K562 (cell line): ENCODE results near the gene SHROOM3. TPM values are rescaled to one million over a fixed set of nuclear protein-coding genes. Genes with fewer than 3 reads are reported as not detected.

Experiments used
- ATAC-seq: fragments of 200-7000 bp; cut with Tn5 transposase; 3 replicates; pipeline ENCODE4 v1.9.1; 2020; ENCODE audit warnings: moderate library complexity
- BruUV-seq: library from RNA; stranded (reverse); fragments of 400-500 nt; replicated peaks from 2 replicates; lab custom pipeline; 2021; lab: Mats Ljungman, UMichigan
- CTCF ChIA-PET: fragments of 300-600 bp; formaldehyde crosslinking; extraction: SDS; loops from one replicate; lab custom pipeline; 2021; ENCODE audit warnings: low intra/inter-chr PET ratio; lab: Yijun Ruan, JAX
- POLR2A ChIA-PET: fragments of 300-600, 350-650 bp; sonication (Branson Sonifier 250); formaldehyde crosslinking; extraction: SDS; loops from one replicate; lab custom pipeline; 2021; ENCODE audit warnings: antibody characterized with exemption, inconsistent platforms; lab: Yijun Ruan, JAX
- DNase-seq, 4 experiments: peaks; one replicate each; pipeline versions ENCODE4 v3.0.0 to v3.0.0-alpha.2; 2011 to 2018; ENCODE audit warnings: low spot score in 3 of 4, mixed read lengths in 3 of 4; ENCODE audit errors: extremely low read depth in 1 of 4
- FAIRE-seq: peaks from 2 replicates; lab custom pipeline; 2011; peaks lifted over from hg19 to GRCh38; lab: Jason Lieb, UNC
- H2AFZ ChIP-seq: 2 replicates; pipeline ENCODE4 v1.6.0; 2011; ENCODE audit warnings: low read depth, low read length, control low read depth, inconsistent platforms
- H3K27ac ChIP-seq: fragments of 200-600 bp; 3 replicates; pipeline ENCODE4 v1.8.0; 2011; ENCODE audit warnings: low read depth, mild to moderate bottlenecking, control low read depth, inconsistent platforms, low read length, moderate library complexity, mixed read lengths; ENCODE audit errors: extremely low read depth
- H3K27me3 ChIP-seq, 2 experiments: fragments of 300-600 bp in 1 of 2; 2 replicates in 1 of 2; 3 replicates in 1 of 2; pipeline versions ENCODE4 v1.6.0 to v1.8.0; 2011; ENCODE audit warnings: inconsistent platforms in 2 of 2, low read length in 2 of 2, mild to moderate bottlenecking in 1 of 2, mixed read lengths in 1 of 2, moderate library complexity in 1 of 2; ENCODE audit not compliant: control insufficient read depth in 2 of 2, insufficient read depth in 2 of 2
- H3K36me3 ChIP-seq: fragments of 300-600 bp; 3 replicates; pipeline ENCODE4 v1.8.0; 2011; ENCODE audit warnings: mild to moderate bottlenecking, low read length, inconsistent platforms; ENCODE audit not compliant: control insufficient read depth, insufficient read depth
- H3K4me1 ChIP-seq, 2 experiments: fragments of 200-600 bp in 1 of 2; replicated peaks in 1 of 2; 2 replicates in 1 of 2; 3 replicates in 1 of 2; pipeline versions ENCODE4 v1.5.1 to v1.8.0; 2011; ENCODE audit warnings: inconsistent platforms in 2 of 2, low read length in 2 of 2, mild to moderate bottlenecking in 1 of 2, mixed read lengths in 1 of 2, moderate library complexity in 1 of 2; ENCODE audit not compliant: control insufficient read depth in 2 of 2, insufficient read depth in 2 of 2
- H3K4me2 ChIP-seq: 2 replicates; pipeline ENCODE4 v1.6.1; 2011; ENCODE audit warnings: low read length, control low read depth, inconsistent platforms, mixed read lengths; ENCODE audit not compliant: insufficient read depth
- H3K4me3 ChIP-seq: fragments of 200-600 bp; sonication (generic), shearing (Covaris generic); 2 replicates; pipeline ENCODE4 v1.5.1; 2016; ENCODE audit warnings: control low read depth, inconsistent platforms
- H3K79me2 ChIP-seq: fragments of 200-600 bp; 3 replicates; pipeline ENCODE4 v1.8.0; 2011; ENCODE audit warnings: low read length, inconsistent platforms; ENCODE audit not compliant: control insufficient read depth, insufficient read depth
- H3K9ac ChIP-seq, 2 experiments: 2 replicates each; pipeline versions ENCODE4 v1.6.0 to v1.6.1; 2011; ENCODE audit warnings: low read depth in 2 of 2, low read length in 2 of 2, control low read depth in 1 of 2, inconsistent platforms in 1 of 2, mild to moderate bottlenecking in 1 of 2, mixed read lengths in 1 of 2; ENCODE audit not compliant: insufficient read depth in 1 of 2
- H3K9me1 ChIP-seq: one replicate; pipeline ENCODE4 v1.6.0; 2011; ENCODE audit warnings: inconsistent platforms, mild to moderate bottlenecking, low read length, moderate library complexity; ENCODE audit not compliant: control insufficient read depth, insufficient read depth
- H3K9me3 ChIP-seq: replicated peaks from 2 replicates; pipeline ENCODE4 v1.5.1; 2011; ENCODE audit warnings: low read depth, low read length, inconsistent platforms; ENCODE audit not compliant: control insufficient read depth, insufficient read depth
- H4K20me1 ChIP-seq: replicated peaks from 2 replicates; pipeline ENCODE4 v1.6.1; 2011; ENCODE audit warnings: low read length, inconsistent platforms, mixed read lengths; ENCODE audit not compliant: control insufficient read depth, insufficient read depth
- CREB5 ChIP-seq: fragments of 250-450 bp; sonication (Bioruptor Pico); IDR thresholded peaks from 2 replicates; pipeline ENCODE4 v1.5.0; 2020; ENCODE audit warnings: mild to moderate bottlenecking
- NR4A1 ChIP-seq, 2 experiments: fragments of 250-450 bp in 1 of 2; fragments of 450-650 bp in 1 of 2; sonication (Bioruptor Pico) in 1 of 2; IDR thresholded peaks; 2 replicates each; pipeline versions ENCODE4 v1.4.0 to v1.6.1; 2016 to 2020; ENCODE audit warnings: mild to moderate bottlenecking in 2 of 2, missing compliant biosample characterization in 1 of 2, missing genetic modification characterization in 1 of 2, moderate library complexity in 1 of 2
- PKNOX1 ChIP-seq: fragments of 450-650 bp; IDR thresholded peaks from 2 replicates; pipeline ENCODE4 v1.6.1; 2016
- RBM17 ChIP-seq: fragments of 200-400 bp; formaldehyde crosslinking; IDR thresholded peaks from 2 replicates; pipeline ENCODE4 v1.6.1; 2017; ENCODE audit warnings: low read depth, mild to moderate bottlenecking, low read length, borderline replicate concordance
- RHOXF2B ChIP-seq: fragments of 250-450 bp; sonication (Bioruptor Pico); conservative IDR thresholded peaks from 2 replicates; pipeline ENCODE4 v1.5.1; 2021
- SAFB ChIP-seq: fragments of 200-400 bp; formaldehyde crosslinking; IDR thresholded peaks from 2 replicates; pipeline ENCODE4 v1.6.1; 2017; ENCODE audit warnings: low read depth, low read length, borderline replicate concordance
- SREBF1 ChIP-seq: fragments of 150-350 bp; IDR thresholded peaks from 2 replicates; pipeline ENCODE4 v1.6.1; 2014; ENCODE audit warnings: antibody characterized with exemption, low read depth, low read length, borderline replicate concordance
- TRIM25 ChIP-seq: fragments of 450-650 bp; IDR thresholded peaks from 2 replicates; pipeline ENCODE4 v1.7.0; 2016; ENCODE audit warnings: borderline replicate concordance
- ZFP91 ChIP-seq: sonication (generic); formaldehyde crosslinking; IDR thresholded peaks from 2 replicates; pipeline ENCODE4 v1.8.0; 2022; ENCODE audit warnings: mild to moderate bottlenecking, missing genetic modification reagents
- ZNF253 ChIP-seq: fragments of 250-450 bp; sonication (Bioruptor Pico); conservative IDR thresholded peaks from 2 replicates; pipeline ENCODE4 v1.6.1; 2021; ENCODE audit warnings: mild to moderate bottlenecking
- ZNF354B ChIP-seq: fragments of 250-450 bp; sonication (Bioruptor Pico); IDR thresholded peaks from 2 replicates; pipeline ENCODE4 v1.4.0; 2020
- ZNF583 ChIP-seq: fragments of 250-450 bp; sonication (Bioruptor Pico); IDR thresholded peaks from 2 replicates; pipeline ENCODE4 v1.4.0; 2020
- ZNF766 ChIP-seq: fragments of 200-800 bp; sonication (Bioruptor generic); conservative IDR thresholded peaks from 2 replicates; pipeline ENCODE4 v1.6.1; 2016; ENCODE audit warnings: missing genetic modification characterization, missing compliant biosample characterization
- ZNF780A ChIP-seq: fragments of 250-450 bp; sonication (Bioruptor Pico); IDR thresholded peaks from 2 replicates; pipeline ENCODE4 v1.5.0; 2021; ENCODE audit warnings: mild to moderate bottlenecking
- ZNF79 ChIP-seq: fragments of 250-450 bp; sonication (Bioruptor Pico); IDR thresholded peaks from 2 replicates; pipeline ENCODE4 v1.4.0; 2020; ENCODE audit warnings: low read depth, mild to moderate bottlenecking, moderate library complexity
- WGBS: fragments of 100-300 bp; shearing (Covaris generic); methylation state at CpG from one replicate; pipeline ENCODE4 v1.1.6; 2016; ENCODE audit warnings: low coverage, mixed read lengths; ENCODE audit not compliant: insufficient coverage; ENCODE audit errors: missing lambda C conversion rate; 5-methylcytosine and 5-hydroxymethylcytosine counted together
- in situ Hi-C: fragments of 300-500 bp; cut with MboI; formaldehyde crosslinking; loops from 4 replicates; pipeline ENCODE4 v1.15.0; 2018; ENCODE audit warnings: inconsistent platforms, mixed read lengths
- intact Hi-C: fragments of 100-400 bp; cut with micrococcal nuclease; formaldehyde crosslinking; loops from 2 replicates; pipeline ENCODE4 v1.14.2; 2022
- polyA plus RNA-seq, 8 experiments: library from polyadenylated mRNA; depleted of rRNA in 4 of 8; stranded (reverse) in 5 of 8; unstranded in 3 of 8; fragments of >200 nt; fragmentation: Nextera tagmentation in 2 of 8; fragmentation: Illumina TruSeq in 1 of 8; extraction: Ambion mirVana in 2 of 8; extraction: Trizol in 1 of 8; gene quantifications; 2 replicates each; pipeline versions ENCODE4 v1.2.1 to v1.2.3, GENCODE V29; 2011 to 2014; ENCODE audit warnings: inconsistent platforms in 1 of 8, missing spikeins in 1 of 8
- total RNA-seq, 7 experiments: library from RNA; depleted of rRNA in 6 of 7; stranded (reverse); fragments of >200 nt in 6 of 7; fragmentation: Illumina TruSeq in 2 of 7; extraction: Trizol in 2 of 7; gene quantifications; 2 replicates each; pipeline versions ENCODE4 v1.2.1 to v1.2.3, GENCODE V29; 2011 to 2021; ENCODE audit warnings: low replicate concordance in 1 of 7

The SHROOM3 gene
- total and polyA plus RNA-seq, 9 of the 15 experiments (the other 6 are each of a cell fraction or from before 2014, with no cell fraction given): 0.01 to 0.07 TPM; not detected in 7

- Histone ChIP-seq H3K4me1 (no peaks in the 10 kb centered on the region), H3K9me3 (no peaks in the 10 kb centered on the region), H4K20me1 (no peaks in the 10 kb centered on the region), H3K4me3 (no peak overlapping the region), H3K4me2 (no peak overlapping the region), H3K27ac (no peak overlapping the region), H3K36me3 (no peaks in the 10 kb centered on the region), H3K9ac (no peak overlapping the region), H3K9me1 (no peaks in the 10 kb centered on the region), H3K79me2 (no peaks in the 10 kb centered on the region), H2AFZ (no peak overlapping the region), H3K27me3 (peaks cover 12 to 21% of the 10 kb centered on the region in 2 experiments)
- intact Hi-C loops: no loop called here
- CTCF ChIA-PET: no interaction called here
- POLR2A ChIA-PET: interaction anchor here (0.6 to 0.8 kb wide), 2 partner anchors 9 to 312 kb away, joined by 3 read pairs; no protein-coding TSS in a partner anchor
- BruUV-seq: no TSS peak
- WGBS: 0% methylated on average over 1 of the region's 1 CpG
- ATAC-seq (no peak), DNase-seq (no peak), FAIRE-seq (no peak)
- in situ Hi-C loops: no loop called here
- TF ChIP-seq ZNF583 (CRISPR knock-in tag) (no peak), ZNF780A (CRISPR knock-in tag) (no peak), RHOXF2B (CRISPR knock-in tag) (no peak), ZNF766 (CRISPR knock-in tag) (no peak), CREB5 (CRISPR knock-in tag) (no peak), SAFB (no peak), ZNF253 (no peak), ZNF354B (CRISPR knock-in tag) (no peak), ZFP91 (CRISPR knock-in tag) (no peak), NR4A1 (CRISPR knock-in tag; IDR thresholded peaks at IDR 0.05) (no peak), NR4A1 (tag; IDR thresholded peaks at IDR 0.05) (no peak), PKNOX1 (no peak), ZNF79 (CRISPR knock-in tag) (no peak), RBM17 (no peak), SREBF1 (no peak), TRIM25 (no peak)
These were observed 329.2 kb downstream of the SHROOM3 start for GRCh38 chr4:76764251-76764650.
